Erythroblast (primary cell): Measurements from ENCODE around the gene ATP9A.
"Not testable (repeated sequence)": the region's sequence is repeated elsewhere in the genome, so short reads cannot be mapped to it uniquely, and the experiment has no call there.

Experiments used
- DNase-seq, 2 experiments: peaks; one replicate each; lab custom pipeline; 2025; lab: John Stamatoyannopoulos, UW
- GATA1 ChIP-seq: IDR thresholded peaks from 2 replicates; pipeline ENCODE4 v1.6.1; 2011; ENCODE audit warnings: low read depth, mild to moderate bottlenecking, control low read depth, low read length, moderate library complexity
- POLR2A ChIP-seq: IDR thresholded peaks from 2 replicates; pipeline ENCODE4 v1.6.1; 2011; ENCODE audit warnings: mild to moderate bottlenecking, low read length

Gene ATP9A

DNA sequence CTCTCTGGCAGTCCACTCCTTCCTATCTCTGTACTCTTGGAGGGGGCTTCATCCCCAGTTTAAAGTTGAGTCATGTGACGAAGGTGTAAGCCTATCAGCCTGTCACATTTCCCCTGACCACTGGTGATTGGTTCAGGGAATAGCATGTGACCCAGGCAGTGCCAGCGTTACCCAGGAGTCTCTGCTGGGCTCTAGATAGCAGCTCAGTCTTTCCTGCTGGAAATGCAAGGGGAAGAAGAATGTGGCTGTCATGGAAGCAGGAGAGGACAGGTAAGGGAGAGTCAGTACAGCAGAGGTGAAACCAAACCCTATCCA, 190.1 kb downstream of the ATP9A start:
- DNase-seq = no peak
- TF ChIP-seq GATA1 (no peak), POLR2A (no peak)

DNA sequence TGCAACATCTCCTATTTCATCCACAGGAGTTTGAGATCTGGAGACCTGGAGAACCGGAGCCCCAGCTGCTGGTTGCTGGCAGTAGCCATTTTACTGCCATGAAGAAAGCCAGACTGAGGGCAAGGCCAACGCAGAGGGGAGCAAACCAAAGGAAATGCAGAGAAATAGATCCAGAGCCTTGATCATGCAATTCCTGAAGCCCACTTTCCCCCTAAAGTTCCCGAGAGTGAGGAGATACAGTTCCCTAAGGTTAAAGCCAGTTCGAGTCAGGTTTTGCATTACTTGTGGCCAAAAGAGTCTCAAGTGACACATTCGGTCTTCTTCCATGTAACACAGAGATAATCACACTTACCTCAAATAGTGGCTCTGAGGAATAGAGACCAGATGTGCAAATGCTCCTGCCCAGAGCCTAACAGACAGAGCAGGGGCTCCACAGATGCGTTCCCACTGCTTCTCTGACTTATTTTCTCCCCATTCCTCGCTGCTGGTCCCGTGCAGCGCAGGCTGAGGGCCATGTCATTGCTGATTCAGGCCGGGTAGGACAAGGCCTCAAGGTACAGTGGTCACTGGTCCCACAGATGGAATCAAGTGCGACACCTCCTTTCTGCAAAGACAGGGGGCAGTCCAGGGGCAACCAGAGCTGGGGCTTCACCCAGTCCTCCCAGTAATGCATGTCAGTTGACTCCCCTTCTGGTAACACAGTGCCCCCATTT, 190.6 kb downstream of the ATP9A start:
- DNase-seq = no peak
- TF ChIP-seq POLR2A (no peak), GATA1 (no peak)

DNA sequence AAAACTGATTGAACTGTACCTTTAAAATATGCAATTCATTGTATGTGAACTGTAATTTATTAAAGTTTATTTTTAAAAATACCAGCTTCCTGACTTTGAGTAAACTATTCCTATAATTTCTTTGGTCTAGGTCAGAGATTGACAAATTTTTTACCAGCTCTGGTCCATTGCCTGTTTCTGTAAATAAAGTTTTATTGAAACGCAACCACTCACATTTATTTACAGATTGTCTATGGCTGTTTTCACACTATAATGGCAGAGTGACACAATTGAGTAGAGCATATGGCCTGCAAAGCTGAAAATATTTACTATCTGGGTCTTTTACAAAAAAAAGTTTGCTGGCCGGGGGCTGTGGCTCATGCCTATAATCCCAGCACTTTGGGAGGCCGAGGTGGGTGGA, 192.7 kb downstream of the ATP9A start:
- no peak for DNase-seq
- TF ChIP-seq POLR2A = no peak

DNA sequence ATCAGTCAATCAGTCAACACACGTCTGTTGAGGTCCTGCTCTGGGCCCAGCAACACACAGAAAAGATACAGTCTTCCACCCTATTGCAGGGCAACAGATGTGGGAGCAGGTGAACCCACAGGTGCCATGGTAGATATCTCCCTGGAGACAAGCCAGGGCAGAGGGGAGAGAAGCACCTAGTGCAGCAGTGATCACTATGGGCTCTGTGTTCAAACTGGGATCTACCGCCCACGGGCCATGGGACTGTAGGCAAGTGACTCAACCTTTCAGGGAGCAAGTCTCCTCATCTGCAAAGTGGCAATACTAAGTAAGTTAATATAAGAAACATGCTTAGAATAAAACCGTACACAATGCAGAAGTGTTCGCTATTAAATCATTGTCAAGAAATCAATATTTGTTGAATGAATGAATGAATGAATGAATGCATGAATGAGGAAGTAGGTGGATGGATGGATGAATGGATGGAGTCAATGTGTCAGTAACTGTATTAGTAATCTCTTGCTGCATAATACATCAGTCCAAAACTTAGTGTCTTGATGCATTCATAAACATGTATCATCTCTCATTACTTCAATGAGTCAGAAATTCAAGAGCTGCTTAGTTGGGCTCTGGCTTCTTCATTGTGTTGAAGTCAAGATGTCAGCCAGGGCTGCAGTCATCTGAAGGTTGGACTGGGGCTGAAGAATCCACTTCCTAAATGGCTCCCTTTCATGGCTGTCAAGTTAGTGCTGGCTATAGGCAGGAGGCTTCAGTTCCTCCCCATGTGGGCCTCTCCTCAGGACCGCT, 193.7 kb downstream of the ATP9A start:
- DNase-seq = no peak
- TF ChIP-seq GATA1 = no peak
- TF ChIP-seq POLR2A = no peak

DNA sequence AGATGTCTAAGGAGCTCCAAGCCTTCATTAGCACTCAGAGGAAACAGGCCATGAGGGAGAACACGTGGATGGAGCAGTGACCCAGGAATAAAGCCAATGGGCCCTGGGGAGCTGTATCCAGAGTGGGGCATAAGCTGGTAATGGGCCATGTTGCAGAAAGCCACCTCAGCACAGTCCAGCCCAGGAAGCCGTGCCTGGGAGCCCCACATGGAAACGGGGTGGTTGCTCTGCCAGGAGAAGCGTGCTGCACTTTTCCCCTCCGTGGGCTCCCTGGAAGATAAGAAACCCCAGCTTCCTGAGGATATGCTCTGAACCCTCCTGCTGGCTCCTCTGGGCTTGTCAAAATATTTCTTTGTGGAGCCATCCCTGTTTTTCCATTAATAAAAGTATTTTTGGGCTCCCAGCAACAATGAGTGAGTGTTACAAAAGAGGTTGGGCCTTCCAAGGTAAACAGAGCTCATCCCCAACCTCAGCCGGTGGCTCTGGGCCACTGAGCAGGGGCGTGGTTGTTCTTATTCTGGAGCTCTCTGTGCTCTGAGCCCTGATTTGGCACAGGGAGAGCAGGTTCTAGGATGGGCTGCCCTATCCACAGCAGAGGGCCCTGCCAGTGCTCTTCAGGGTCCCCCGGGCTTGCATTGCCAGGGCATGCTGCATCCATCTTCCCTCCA, 194.5 kb downstream of the ATP9A start:
- no peak for TF ChIP-seq POLR2A
- TF ChIP-seq GATA1 = no peak
- no peak for DNase-seq

DNA sequence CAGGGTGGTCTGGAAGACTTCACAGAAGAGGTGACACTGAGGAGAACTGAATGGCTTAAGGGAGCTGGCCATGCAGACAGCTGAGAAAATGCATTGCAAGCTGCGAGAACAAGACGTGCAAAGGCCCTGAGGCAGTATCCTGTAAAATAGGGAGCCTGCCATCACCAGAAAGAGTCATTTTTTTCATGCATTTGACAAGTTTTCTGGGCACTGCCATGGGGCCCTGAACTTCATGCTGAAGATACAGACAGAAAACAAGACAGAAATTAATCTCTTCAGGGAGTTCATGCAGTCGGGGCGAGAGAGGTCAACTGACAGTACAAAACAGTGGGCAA, 196.8 kb downstream of the ATP9A start:
- TF ChIP-seq GATA1 = no peak
- TF ChIP-seq POLR2A = no peak
- DNase-seq = no peak

DNA sequence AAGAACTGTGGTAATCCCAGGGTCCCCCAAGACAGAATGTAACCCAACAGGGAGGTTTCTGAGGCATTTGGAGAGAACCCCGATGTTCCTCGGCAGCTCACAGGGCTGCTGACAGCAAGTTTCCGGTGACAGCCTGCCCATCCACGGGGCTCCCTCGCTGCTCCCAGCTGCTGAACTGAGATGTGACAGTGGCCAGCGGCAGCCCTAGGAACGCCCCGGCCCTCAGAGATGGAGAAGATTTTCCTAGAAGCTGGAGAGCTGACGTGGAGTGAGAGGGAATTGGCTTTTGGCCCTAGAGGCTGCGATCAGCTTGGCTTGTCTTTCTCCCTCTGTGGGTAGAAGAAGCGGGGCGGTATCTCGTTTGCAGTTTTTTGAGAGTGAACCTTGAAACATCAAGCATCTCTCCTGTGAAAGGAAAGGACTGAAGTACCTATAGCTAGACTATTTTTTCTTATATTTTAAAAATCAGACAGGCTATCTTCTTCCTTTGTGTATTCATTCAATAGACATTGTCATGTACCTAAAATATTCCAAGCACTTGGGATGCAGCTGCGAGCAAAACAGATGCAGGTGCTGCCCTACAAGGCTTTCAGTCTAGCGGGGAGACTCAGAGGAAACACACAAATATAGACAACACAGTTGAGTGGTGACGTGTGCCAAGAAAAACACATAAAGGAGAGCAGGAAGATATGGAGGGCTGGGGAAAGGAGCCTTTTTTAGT, 197.3 kb downstream of the ATP9A start:
- DNase-seq = no peak
- TF ChIP-seq GATA1 (no peak), POLR2A (no peak)

DNA sequence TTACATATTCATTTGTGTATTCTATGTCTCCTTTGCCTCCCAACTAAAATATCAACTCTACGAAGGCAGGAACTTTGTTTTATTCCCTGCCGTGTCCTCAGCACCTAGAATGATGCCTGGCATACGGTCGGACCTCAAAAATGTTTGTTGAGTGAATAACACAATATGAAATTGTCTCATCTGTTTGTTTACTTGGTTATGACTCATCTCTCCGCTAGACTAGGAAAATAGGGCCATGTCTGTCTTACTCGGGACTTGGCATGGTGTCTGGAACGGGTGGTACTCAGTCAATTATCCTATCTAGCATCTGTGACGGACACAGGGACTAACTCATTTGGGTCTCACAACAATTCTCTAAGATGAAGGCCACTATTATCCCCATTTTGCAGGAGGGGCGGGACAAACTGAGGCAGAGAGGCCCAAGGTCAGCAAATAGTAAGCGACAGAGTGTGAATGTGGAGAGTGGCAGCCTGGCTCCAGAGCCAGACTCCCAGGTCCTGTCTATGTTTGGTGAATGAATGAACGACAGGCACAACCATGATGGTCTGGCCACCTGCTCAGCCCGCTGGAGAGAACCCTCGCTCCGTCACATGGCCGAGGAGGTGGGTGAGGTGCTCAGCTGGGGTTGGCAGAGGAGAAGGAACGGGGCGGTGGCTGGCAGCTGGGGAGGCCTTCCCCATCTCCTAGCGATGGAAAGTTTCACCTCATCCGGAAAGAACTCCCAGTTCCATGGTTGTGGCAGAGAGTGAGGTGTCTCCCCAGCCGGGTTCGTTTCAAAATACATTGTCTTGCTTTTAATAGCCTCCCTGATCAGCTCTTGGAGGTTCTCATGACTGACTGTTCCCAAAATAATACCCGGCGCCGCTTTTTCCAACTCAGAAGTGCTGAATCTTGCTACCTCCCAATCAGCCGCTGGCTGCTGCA, 198.1 kb downstream of the ATP9A start:
- TF ChIP-seq GATA1 = no peak
- no peak for TF ChIP-seq POLR2A
- no peak for DNase-seq

DNA sequence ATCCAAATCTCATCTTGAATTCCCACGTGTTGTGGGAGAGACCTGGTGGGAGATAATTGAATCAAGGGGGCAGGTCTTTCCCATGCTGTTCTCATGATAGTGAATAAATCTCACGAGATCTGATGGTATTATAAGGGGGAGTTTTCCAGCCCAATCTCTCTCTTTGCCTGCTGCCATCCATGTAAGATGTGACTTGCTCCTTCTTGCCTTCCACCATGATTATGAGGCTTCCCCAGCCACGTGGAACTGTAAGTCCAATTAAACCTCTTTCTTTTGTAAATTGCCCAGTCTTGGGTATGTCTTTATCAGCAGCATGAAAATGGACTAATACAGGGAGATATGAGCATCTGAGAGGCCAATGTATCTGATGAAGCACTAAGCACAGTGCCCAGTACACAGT, 199.7 kb downstream of the ATP9A start:
- not testable (repeated sequence) for DNase-seq

DNA sequence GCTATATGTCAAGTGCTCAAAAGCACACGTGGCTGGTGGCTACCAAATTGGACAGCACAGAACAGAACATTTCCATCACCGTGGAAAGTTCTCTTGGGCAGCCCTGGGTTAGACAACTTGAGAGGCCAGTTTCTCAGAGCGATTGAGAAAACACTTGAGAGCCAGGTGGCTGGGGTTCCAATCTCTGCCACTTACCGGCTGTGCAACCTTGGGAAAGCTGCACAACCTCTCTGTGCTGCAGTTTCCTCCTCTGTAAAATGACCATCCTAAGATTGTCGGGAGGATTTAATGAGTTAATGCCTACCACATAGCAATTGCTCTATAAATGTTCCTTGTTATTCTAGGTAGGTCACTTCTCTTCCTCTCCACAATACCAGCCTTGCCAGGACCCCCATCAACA, 200.6 kb downstream of the ATP9A start:
- DNase-seq = no peak
- TF ChIP-seq GATA1 (no peak), POLR2A (no peak)

DNA sequence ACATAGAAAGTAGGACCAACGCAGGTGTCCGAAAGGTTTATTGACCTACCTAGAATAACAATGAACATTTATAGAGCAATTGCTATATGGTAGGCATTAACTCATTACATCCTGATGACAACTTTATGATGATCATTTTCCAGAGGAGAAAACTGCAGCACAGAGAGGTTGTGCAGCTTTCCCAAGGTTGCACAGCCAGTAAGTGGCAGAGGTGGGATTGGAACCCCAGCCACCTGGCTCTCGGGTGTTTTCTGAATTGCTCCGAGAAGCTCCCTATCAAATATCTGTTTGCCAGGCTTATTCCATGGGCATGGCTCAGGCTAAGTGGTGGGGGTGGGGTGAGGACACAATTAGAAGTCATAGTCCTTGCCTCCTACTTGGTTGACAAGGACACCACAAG, 201.6 kb downstream of the ATP9A start:
- no peak for DNase-seq
- no peak for TF ChIP-seq GATA1
- no peak for TF ChIP-seq POLR2A

DNA sequence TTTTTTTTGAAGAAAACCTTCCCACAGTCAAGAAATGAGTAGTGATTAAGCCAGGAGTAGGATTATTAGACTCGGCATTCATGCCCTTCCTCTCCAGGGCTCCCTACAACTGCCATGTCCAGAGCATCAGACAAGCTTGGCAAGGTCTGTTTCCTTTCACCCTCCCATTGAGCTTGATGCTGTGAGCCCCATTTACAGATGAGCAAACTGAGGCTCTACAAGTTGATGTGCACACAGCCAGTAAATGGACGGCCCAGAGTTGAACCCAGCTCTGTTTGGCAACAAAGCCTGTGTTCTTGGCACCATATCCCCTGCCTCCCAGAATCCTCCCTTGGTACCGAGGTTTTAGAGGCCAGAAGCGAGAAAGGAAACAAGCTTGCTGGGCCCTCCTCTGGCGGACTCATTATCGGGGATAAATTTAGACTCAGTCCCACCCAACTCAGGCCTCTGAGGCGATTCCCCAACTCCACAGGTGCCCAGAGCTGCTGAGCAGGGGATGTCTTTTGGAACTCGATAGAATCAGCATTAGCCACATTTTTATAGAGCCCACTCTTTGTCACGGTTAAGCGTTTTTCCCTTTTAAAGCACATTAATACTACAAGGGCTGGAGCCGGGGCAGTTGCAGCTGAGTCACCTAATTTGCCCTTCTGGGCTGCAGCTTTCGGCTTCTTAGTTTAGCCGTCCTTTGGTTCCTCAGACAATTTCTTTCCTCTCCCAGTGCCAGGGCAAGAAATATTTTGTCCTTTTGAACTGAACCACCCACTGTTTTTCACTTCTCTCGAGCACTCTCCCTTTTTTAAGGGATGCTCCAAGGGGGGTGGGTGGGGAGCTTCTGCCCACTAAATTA, 202.7 kb downstream of the ATP9A start:
- no peak for TF ChIP-seq POLR2A
- TF ChIP-seq GATA1 = no peak
- DNase-seq = no peak
